Spinal cord (tissue), 10 donors: Measurements from ENCODE around the gene SLC11A1. TPM values are rescaled to one million over a fixed set of nuclear protein-coding genes. Genes with fewer than 3 reads are reported as not detected.
A peak's percentile ranks its signal among the peaks of the same experiment; 100 is the strongest.

Experiments used
- DNase-seq, 6 donors: peaks; one replicate each; pipeline versions ENCODE4 v3.0.0 to v3.0.0-alpha.2; 2013 to 2015; ENCODE audit warnings: low spot score in 6 of 6, low read depth in 4 of 6
- H3K27ac ChIP-seq: one replicate; pipeline ENCODE4 v1.5.1; 2013; ENCODE audit warnings: low read depth, low read length, control low read depth
- H3K27me3 ChIP-seq: one replicate; pipeline ENCODE4 v1.6.1; 2013; ENCODE audit warnings: low read length; ENCODE audit not compliant: control insufficient read depth, insufficient read depth
- H3K36me3 ChIP-seq: one replicate; pipeline ENCODE4 v1.6.1; 2013; ENCODE audit warnings: low read length; ENCODE audit not compliant: control insufficient read depth, insufficient read depth
- H3K4me1 ChIP-seq: one replicate; pipeline ENCODE4 v1.6.1; 2013; ENCODE audit warnings: low read length; ENCODE audit not compliant: control insufficient read depth, insufficient read depth
- H3K4me3 ChIP-seq: one replicate; pipeline ENCODE4 v1.5.1; 2013; ENCODE audit warnings: low read depth, low read length, control low read depth
- H3K9me3 ChIP-seq: one replicate; pipeline ENCODE4 v1.6.1; 2013; ENCODE audit warnings: low read length; ENCODE audit not compliant: control insufficient read depth, insufficient read depth
- WGBS: methylation state at CpG from one replicate; pipeline ENCODE4 v1.1.5; 2013; ENCODE audit warnings: missing lambda C conversion rate; ENCODE audit not compliant: insufficient coverage; 5-methylcytosine and 5-hydroxymethylcytosine counted together
- polyA plus RNA-seq, 2 donors: library from polyadenylated mRNA; unstranded; fragments of 120-200 nt; gene quantifications; one replicate each; pipeline ENCODE4 v1.2.1, GENCODE V29; 2013; ENCODE audit not compliant: insufficient read length in 2 of 2
- total RNA-seq, 2 donors: library from RNA; depleted of rRNA in 1 of 2; stranded (reverse); fragments of 120-200 nt in 1 of 2; fragments of >200 nt in 1 of 2; gene quantifications; one replicate each; pipeline versions ENCODE4 v1.2.3 to v1.2.4, GENCODE V29; 2013 to 2014
- donor health status: healthy.

The SLC11A1 gene
- total and polyA plus RNA-seq, 4 donors, result 1.5 to 5.0 (median 2.9) TPM

DNA sequence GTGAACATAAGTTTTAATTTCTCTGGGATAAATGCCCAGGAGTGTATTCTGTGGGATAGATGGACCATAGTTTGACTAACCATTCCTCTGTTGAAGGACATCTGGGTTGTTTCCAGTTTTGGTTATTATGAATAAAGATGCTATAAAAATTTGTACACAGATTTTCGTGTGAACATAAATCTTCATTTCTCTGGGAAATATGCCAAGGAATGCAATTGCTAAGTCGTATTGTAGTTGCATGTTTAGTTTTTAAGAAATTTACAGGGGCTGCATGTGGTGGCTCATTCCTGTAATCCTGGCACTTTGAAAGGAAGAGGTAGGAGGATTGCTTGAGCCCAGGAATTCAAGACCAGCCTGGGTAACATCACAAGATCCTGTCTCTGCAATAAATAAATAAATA lies 6.9 kb upstream of the SLC11A1 start:
- DNase-seq, result peak in 1 of 6 donors; percentile 22
- no peak overlapping the region for H3K4me3 ChIP-seq
- no peaks in the 10 kb centered on the region for H3K4me1 ChIP-seq
- no peaks in the 10 kb centered on the region for H3K36me3 ChIP-seq
- WGBS, result 64% methylated on average over 2 of the region's 2 CpGs
- no peak overlapping the region for H3K27ac ChIP-seq
- no peaks in the 10 kb centered on the region for H3K27me3 ChIP-seq
- no peaks in the 10 kb centered on the region for H3K9me3 ChIP-seq

DNA sequence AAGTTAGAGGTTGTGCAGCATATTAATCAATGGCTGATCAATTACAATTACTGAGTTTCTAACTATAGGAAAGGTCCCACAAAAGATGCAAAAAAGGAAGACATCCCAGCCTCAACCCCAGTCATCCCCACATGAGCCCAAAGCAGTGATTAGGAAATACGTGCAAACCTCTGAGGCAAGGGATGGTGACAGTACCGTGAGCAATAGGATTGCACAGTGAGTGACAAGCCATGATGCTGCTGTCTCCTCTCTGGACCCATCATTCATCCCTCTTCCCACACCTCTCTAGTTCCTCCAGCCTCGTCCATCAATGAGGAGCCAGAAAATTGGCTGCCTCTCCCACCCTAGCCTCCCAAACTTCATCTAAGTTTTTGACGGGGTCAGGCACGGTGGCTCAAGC lies 4.0 kb upstream of the SLC11A1 start:
- no peaks in the 10 kb centered on the region for H3K9me3 ChIP-seq
- 81% methylated on average over 4 of the region's 5 CpGs for WGBS
- no peak for DNase-seq
- H3K36me3 ChIP-seq, result no peaks in the 10 kb centered on the region
- H3K27me3 ChIP-seq, result no peaks in the 10 kb centered on the region
- H3K4me1 ChIP-seq, result no peaks in the 10 kb centered on the region
- no peak overlapping the region for H3K27ac ChIP-seq
- H3K4me3 ChIP-seq, result no peak overlapping the region

- no peaks in the 10 kb centered on the region for H3K36me3 ChIP-seq
- no peak overlapping the region for H3K4me3 ChIP-seq
- peaks cover 13% of the 10 kb centered on the region for H3K4me1 ChIP-seq
Measured at GRCh38 chr2:218382785-218383184, 712 bp downstream of the SLC11A1 start.

GRCh38 chr2:218383892-218384519 lies 1.9 kb downstream of the SLC11A1 start:
- peaks cover 17% of the 10 kb centered on the region for H3K4me1 ChIP-seq
- 86% methylated on average over 9 of the region's 10 CpGs for WGBS
- no peaks in the 10 kb centered on the region for H3K36me3 ChIP-seq
- no peak for DNase-seq
- no peak overlapping the region for H3K27ac ChIP-seq
- no peak overlapping the region for H3K4me3 ChIP-seq
- H3K27me3 ChIP-seq, result peaks cover 10% of the 10 kb centered on the region
- H3K9me3 ChIP-seq, result no peaks in the 10 kb centered on the region

More at GRCh38 chr2:218382785-218383184, 712 bp downstream of the SLC11A1 start:
- Histone ChIP-seq H3K9me3 (no peaks in the 10 kb centered on the region), H3K27ac (no peak overlapping the region), H3K27me3 (peaks cover 9% of the 10 kb centered on the region)
- no peak for DNase-seq
- WGBS, result 94% methylated on average over 6 of the region's 6 CpGs

DNA sequence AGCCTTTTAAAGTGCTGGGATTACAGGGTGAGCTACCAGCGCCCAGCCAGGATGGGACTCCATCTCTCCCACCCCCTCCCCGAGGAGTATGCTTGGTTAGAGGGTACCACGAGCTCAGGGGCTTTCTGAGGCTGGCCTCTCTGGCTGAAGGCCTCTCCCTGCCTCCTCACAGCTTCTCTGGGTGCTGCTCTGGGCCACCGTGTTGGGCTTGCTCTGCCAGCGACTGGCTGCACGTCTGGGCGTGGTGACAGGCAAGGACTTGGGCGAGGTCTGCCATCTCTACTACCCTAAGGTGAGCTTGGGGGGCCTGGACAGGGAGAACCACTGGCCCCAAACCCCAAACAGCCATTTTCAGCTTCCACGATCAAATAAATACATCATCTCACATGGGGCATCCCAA lies 2.9 kb downstream of the SLC11A1 start:
- WGBS, result 86% methylated on average over 8 of the region's 9 CpGs
- DNase-seq, result no peak

GRCh38 chr2:218386505-218387368 lies 4.7 kb downstream of the SLC11A1 start:
- H3K4me3 ChIP-seq, result no peak overlapping the region
- peaks cover 17% of the 10 kb centered on the region for H3K4me1 ChIP-seq
- no peaks in the 10 kb centered on the region for H3K9me3 ChIP-seq
- peak overlapping the region; percentile 57 for H3K27ac ChIP-seq
- WGBS, result 67% methylated on average over 14 of the region's 23 CpGs
- peaks cover 10% of the 10 kb centered on the region for H3K27me3 ChIP-seq
- H3K36me3 ChIP-seq, result no peaks in the 10 kb centered on the region
- DNase-seq, result no peak

More for the DNA sequence above, 2.9 kb downstream of the SLC11A1 start:
- Histone ChIP-seq H3K27ac (no peak overlapping the region), H3K27me3 (peaks cover 10% of the 10 kb centered on the region), H3K4me3 (no peak overlapping the region), H3K36me3 (no peaks in the 10 kb centered on the region), H3K4me1 (peaks cover 17% of the 10 kb centered on the region), H3K9me3 (no peaks in the 10 kb centered on the region)

DNA sequence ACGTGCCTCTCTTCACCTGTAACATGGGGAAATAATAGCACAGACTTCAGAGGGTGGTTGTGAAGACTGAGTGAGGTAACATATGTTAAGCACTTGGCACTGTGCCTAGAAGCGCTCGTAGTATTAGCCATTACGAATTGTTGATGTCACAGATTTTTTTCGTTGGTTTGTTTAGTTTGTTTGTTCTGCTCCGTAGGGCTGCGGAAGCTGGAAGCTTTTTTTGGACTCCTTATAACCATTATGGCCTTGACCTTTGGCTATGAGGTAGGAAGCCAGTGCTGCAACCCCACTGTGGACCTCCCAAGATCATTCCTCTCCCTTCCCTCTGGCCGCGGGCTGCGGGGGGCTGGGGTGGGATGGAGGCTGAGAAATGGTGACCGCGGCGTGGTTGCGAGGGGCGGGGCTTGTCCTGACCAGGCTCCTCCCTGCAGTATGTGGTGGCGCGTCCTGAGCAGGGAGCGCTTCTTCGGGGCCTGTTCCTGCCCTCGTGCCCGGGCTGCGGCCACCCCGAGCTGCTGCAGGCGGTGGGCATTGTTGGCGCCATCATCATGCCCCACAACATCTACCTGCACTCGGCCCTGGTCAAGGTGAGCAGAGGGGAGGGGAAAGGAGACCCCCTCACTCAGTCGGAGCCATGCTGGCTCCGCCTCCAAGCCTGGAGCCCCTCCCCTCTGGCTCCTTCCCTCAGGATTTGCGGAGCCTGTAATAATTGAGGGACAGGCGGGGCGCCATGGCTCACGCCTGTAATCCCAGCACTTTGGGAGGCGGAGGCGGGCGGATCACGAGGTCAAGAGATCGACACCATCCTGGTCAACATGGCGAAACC lies 5.5 kb downstream of the SLC11A1 start:
- Histone ChIP-seq H3K4me3 (peak overlapping the region; percentile 44), H3K4me1 (peaks cover 17% of the 10 kb centered on the region), H3K27ac (peak overlapping the region; percentile 57), H3K27me3 (peaks cover 10% of the 10 kb centered on the region), H3K36me3 (no peaks in the 10 kb centered on the region), H3K9me3 (no peaks in the 10 kb centered on the region)
- 2% methylated on average over 17 of the region's 38 CpGs for WGBS
- peak in 2 of 6 donors; percentile 80 to 81 for DNase-seq

DNA sequence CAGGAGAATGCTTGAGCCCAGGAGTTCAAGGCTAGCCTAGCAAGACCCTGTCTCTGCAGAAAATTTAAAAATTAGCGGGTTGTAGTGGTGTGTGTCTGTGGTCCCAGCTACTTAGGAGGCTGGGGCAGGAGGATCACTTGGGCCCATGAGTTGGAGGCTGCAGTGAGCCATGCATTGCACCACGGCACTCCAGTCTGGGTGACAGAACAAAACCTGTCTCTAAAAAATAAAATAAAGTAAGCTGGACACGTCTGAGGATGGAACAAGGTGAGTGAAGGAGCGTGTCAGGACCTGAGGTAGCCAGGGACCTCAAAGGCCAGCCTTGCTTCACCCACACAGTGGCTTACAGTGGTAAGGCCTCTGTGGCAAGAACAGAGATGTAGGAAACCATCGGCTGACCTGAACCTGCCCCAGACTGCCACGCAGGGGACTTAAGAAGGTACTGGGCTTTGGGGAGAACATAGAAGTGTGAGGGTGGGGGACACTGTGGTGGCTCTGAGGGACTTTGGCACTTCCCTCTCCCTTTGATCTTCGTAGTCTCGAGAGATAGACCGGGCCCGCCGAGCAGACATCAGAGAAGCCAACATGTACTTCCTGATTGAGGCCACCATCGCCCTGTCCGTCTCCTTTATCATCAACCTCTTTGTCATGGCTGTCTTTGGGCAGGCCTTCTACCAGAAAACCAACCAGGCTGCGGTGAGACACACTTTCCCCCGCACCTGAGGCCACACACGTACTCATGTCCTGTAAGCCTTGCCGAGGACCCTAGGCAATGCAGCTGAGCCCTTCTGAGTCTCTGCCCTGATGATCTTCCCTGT lies 7.5 kb downstream of the SLC11A1 start:
- 89% methylated on average over 17 of the region's 17 CpGs for WGBS
- Histone ChIP-seq H3K4me1 (peaks cover 17% of the 10 kb centered on the region), H3K9me3 (no peaks in the 10 kb centered on the region), H3K36me3 (no peaks in the 10 kb centered on the region), H3K4me3 (no peak overlapping the region), H3K27ac (no peak overlapping the region), H3K27me3 (peaks cover 10% of the 10 kb centered on the region)
- no peak for DNase-seq

- H3K27ac ChIP-seq, result no peak overlapping the region
- peaks cover 24% of the 10 kb centered on the region for H3K4me1 ChIP-seq
- peaks cover 10% of the 10 kb centered on the region for H3K27me3 ChIP-seq
- H3K9me3 ChIP-seq, result no peaks in the 10 kb centered on the region
- no peak for DNase-seq
- no peaks in the 10 kb centered on the region for H3K36me3 ChIP-seq
- no peak overlapping the region for H3K4me3 ChIP-seq
- 92% methylated on average over 22 of the region's 23 CpGs for WGBS
Measured at GRCh38 chr2:218391202-218391601, 9.1 kb downstream of the SLC11A1 start.
